Measurements from ENCODE around the gene TMX4.

TMX4 gene

GRCh38 chr20:7994809-7995208 is 24.8 kb downstream of the TMX4 start:
- TF ChIP-seq CTCF (IDR thresholded peaks at IDR 0.05; ENCODE audit: control extremely low read depth, extremely low read depth, low read depth, missing control alignments), result no peak
- CTCF ChIA-PET, result interaction anchor here (1.1 kb wide), 1 partner anchor 12 kb away, joined by 5 read pairs; no protein-coding TSS in a partner anchor
- POLR2A ChIA-PET, result no interaction called here
- DNase-seq (ENCODE audit: extremely low spot score), result no peak

GRCh38 chr20:7993703-7994102 is 25.9 kb downstream of the TMX4 start:
- CTCF ChIA-PET, result interaction anchor here (1.1 kb wide), 1 partner anchor 11 kb away, joined by 5 read pairs; no protein-coding TSS in a partner anchor
- no peak for TF ChIP-seq CTCF (IDR thresholded peaks at IDR 0.05; ENCODE audit: control extremely low read depth, extremely low read depth, low read depth, missing control alignments)
- no peak for DNase-seq (ENCODE audit: extremely low spot score)
- POLR2A ChIA-PET, result no interaction called here

GRCh38 chr20:7993238-7993637 is 26.3 kb downstream of the TMX4 start:
- POLR2A ChIA-PET, result no interaction called here
- no peak for TF ChIP-seq CTCF (IDR thresholded peaks at IDR 0.05; ENCODE audit: control extremely low read depth, extremely low read depth, low read depth, missing control alignments)
- no peak for DNase-seq (ENCODE audit: extremely low spot score)
- CTCF ChIA-PET, result interaction anchor here (1.4 kb wide), 1 partner anchor 9 kb away, joined by 6 read pairs; no protein-coding TSS in a partner anchor

GRCh38 chr20:7990385-7990784 is 29.2 kb downstream of the TMX4 start:
- no peak for TF ChIP-seq CTCF (IDR thresholded peaks at IDR 0.05; ENCODE audit: control extremely low read depth, extremely low read depth, low read depth, missing control alignments)
- CTCF ChIA-PET, result interaction anchor here (0.7 to 1.2 kb wide), 2 partner anchors 14 to 18 kb away, joined by 3 to 4 read pairs; no protein-coding TSS in a partner anchor

GRCh38 chr20:7989379-7989778 is 30.2 kb downstream of the TMX4 start:
- TF ChIP-seq CTCF (IDR thresholded peaks at IDR 0.05; ENCODE audit: control extremely low read depth, extremely low read depth, low read depth, missing control alignments), result no peak
- ChIA-PET POLR2A (no interaction called here), CTCF (interaction anchor here (0.7 to 2.4 kb wide), 6 partner anchors 13 to 213 kb away, joined by 3 to 7 read pairs (median 4); no protein-coding TSS in a partner anchor)
- DNase-seq (ENCODE audit: extremely low spot score), result no peak

More at GRCh38 chr20:7990385-7990784, 29.2 kb downstream of the TMX4 start:
- no peak for DNase-seq (ENCODE audit: extremely low spot score)
- POLR2A ChIA-PET, result no interaction called here

- POLR2A ChIA-PET, result no interaction called here
Observed at GRCh38 chr20:7985916-7986315, 33.6 kb downstream of the TMX4 start.

More at GRCh38 chr20:7985916-7986315, 33.6 kb downstream of the TMX4 start:
- CTCF ChIA-PET, result no interaction called here
- no peak for TF ChIP-seq CTCF (IDR thresholded peaks at IDR 0.05; ENCODE audit: control extremely low read depth, extremely low read depth, low read depth, missing control alignments)
- no peak for DNase-seq (ENCODE audit: extremely low spot score)
